ENCODE data around the gene RPS6KA4.

- TF ChIP-seq CTCF (conservative IDR thresholded peaks at IDR 0.05; ENCODE audit: low read depth, low read length) = no peak
- no peak for TF ChIP-seq EZH2phosphoT487 (IDR thresholded peaks at IDR 0.05; ENCODE audit: borderline replicate concordance, low read length)
- TF ChIP-seq EZH2 (IDR thresholded peaks at IDR 0.05; ENCODE audit: low read length, unreplicated experiment) = no peak
These were observed 36.1 kb upstream of the RPS6KA4 start for GRCh38 chr11:64322925-64323260.

Data from PC-3 (cell line).